Measurements from ENCODE around the gene OOSP4A.
A peak's percentile ranks its signal among the peaks of the same experiment; 100 is the strongest.

DNA sequence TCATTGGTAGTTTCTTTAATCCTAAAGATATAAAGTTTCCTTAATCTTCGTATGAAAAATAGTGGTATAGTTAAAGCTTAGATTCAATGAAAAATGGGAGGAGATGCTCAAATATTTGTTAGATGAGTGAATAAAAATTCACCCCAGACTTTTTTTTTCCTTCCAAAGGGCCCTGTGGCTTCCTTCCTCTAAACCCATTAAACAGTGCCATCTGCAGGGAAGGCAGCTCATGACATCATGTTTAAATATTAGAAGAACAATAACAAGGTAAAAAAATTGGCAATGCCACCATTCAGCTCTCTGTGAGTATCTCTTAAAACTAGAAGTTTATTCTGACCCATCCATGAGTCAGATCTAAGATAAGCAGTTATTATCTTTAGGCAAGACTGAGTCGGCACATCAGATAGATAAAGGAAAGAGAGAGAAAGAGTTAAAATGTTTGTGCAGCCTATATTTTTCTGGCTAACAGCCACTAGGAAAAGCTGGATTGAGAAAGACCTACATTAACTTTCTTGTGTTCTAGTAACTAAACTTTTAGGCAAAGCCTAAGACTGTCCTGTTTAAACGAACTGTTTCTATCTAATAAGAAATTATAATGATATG lies 44.7 kb upstream of the OOSP4A start:
- TF ChIP-seq, protein P1, sequence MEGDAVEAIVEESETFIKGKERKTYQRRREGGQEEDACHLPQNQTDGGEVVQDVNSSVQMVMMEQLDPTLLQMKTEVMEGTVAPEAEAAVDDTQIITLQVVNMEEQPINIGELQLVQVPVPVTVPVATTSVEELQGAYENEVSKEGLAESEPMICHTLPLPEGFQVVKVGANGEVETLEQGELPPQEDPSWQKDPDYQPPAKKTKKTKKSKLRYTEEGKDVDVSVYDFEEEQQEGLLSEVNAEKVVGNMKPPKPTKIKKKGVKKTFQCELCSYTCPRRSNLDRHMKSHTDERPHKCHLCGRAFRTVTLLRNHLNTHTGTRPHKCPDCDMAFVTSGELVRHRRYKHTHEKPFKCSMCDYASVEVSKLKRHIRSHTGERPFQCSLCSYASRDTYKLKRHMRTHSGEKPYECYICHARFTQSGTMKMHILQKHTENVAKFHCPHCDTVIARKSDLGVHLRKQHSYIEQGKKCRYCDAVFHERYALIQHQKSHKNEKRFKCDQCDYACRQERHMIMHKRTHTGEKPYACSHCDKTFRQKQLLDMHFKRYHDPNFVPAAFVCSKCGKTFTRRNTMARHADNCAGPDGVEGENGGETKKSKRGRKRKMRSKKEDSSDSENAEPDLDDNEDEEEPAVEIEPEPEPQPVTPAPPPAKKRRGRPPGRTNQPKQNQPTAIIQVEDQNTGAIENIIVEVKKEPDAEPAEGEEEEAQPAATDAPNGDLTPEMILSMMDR (IDR thresholded peaks at IDR 0.05), result peak in 3 of 6 experiments; percentile 64 to 66 (median 65)
- no peak for TF ChIP-seq POLR2A (IDR thresholded peaks at IDR 0.05)

Measured in Peyer's patch (tissue), 4 donors.